ENCODE results near the gene RNF17.

RNF17 gene

DNA sequence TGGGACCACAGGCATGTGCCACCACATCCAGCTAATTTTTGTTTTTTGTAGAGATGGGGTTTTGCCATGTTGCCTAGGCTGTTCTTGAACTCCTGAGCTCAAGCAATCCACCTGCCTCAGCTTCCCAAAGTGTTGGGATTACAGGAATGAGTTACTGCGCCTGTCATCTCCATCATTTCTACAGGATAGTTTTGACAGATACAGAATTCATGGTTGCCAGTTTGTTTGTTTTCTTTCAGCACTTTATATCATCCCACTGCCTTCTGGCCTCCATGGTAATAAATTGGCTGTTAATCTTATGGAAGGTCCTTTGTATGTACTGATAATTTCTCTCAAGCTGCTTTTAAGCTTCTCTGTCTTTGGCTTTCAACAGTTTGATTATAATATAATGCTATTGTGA lies 165.2 kb downstream of the RNF17 start:
- no peak overlapping the region for H3K27ac ChIP-seq (ENCODE audit: low read length)
- no peak overlapping the region for H3K9ac ChIP-seq (ENCODE audit: low read depth, low read length)

More for the DNA sequence above, 165.2 kb downstream of the RNF17 start:
- H3K36me3 ChIP-seq (ENCODE audit: insufficient read depth, low read depth, low read length), result no peaks in the 10 kb centered on the region
- H3K4me3 ChIP-seq (ENCODE audit: low read length), result no peak overlapping the region
- peaks cover 12% of the 10 kb centered on the region for H3K27me3 ChIP-seq (ENCODE audit: insufficient read depth, low read length)
- H3K9me3 ChIP-seq (ENCODE audit: insufficient read depth, low read depth, low read length), result no peaks in the 10 kb centered on the region
- H3K4me1 ChIP-seq (ENCODE audit: insufficient read depth, low read length), result no peaks in the 10 kb centered on the region; the same call in 1 of the 2 replicates

All from iPS-20b (cell line).